ENCODE results near the gene KAZN. TPM values are rescaled to one million over a fixed set of nuclear protein-coding genes. Genes with fewer than 3 reads are reported as not detected.

The KAZN gene
- polyA plus RNA-seq, 1 donor (not counting 4 experiments of a cell fraction or from before 2014, with no cell fraction given), result 5.9 TPM

DNA sequence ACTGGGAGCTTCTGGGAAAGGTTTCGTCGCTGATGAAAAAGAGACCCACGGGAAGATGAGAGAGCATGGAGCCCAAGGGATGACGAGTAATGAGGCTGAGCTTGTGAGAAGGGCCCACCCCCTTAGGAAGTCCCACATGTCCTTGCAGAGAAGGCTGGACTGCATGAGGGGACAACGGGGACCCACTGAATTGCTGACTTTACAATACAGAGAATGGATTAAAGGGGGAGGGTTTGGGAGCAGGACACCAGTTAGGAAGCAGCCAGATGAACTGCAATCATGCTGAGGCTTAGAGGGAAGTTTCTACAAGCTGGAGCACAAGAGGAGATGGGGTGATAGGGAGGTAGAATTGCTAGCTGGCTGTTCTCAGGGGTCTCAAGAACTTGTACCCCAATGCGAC, 549.5 kb downstream of the KAZN start:
- TF ChIP-seq, protein P1, sequence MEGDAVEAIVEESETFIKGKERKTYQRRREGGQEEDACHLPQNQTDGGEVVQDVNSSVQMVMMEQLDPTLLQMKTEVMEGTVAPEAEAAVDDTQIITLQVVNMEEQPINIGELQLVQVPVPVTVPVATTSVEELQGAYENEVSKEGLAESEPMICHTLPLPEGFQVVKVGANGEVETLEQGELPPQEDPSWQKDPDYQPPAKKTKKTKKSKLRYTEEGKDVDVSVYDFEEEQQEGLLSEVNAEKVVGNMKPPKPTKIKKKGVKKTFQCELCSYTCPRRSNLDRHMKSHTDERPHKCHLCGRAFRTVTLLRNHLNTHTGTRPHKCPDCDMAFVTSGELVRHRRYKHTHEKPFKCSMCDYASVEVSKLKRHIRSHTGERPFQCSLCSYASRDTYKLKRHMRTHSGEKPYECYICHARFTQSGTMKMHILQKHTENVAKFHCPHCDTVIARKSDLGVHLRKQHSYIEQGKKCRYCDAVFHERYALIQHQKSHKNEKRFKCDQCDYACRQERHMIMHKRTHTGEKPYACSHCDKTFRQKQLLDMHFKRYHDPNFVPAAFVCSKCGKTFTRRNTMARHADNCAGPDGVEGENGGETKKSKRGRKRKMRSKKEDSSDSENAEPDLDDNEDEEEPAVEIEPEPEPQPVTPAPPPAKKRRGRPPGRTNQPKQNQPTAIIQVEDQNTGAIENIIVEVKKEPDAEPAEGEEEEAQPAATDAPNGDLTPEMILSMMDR (optimal IDR thresholded peaks at IDR 0.05 in 1 of 3, IDR thresholded peaks at IDR 0.05 in 1 of 3, conservative IDR thresholded peaks at IDR 0.05 in 1 of 3; ENCODE audit: extremely low read depth in 1 of 3, insufficient read depth in 2 of 3, low read length in 3 of 3), result no peak
- TF ChIP-seq EZH2 (IDR thresholded peaks at IDR 0.05; ENCODE audit: low read length), result no peak
- dilution Hi-C loops (cut with MboI; ENCODE audit: extremely low pct_ligation_motif_present, low sequenced_read_pairs), result no loop called here
- H3K27ac ChIP-seq (ENCODE audit: control insufficient read depth, insufficient read depth, low read length), result no peak overlapping the region
- H3K9ac ChIP-seq (ENCODE audit: control insufficient read depth, extremely low read depth, insufficient read depth, low read length), result no peak overlapping the region
- H3K4me3 ChIP-seq (ENCODE audit: control insufficient read depth in 2 of 3, extremely low read depth in 1 of 3, insufficient read depth in 2 of 3, low read depth in 1 of 3, low read length in 3 of 3), result no peak overlapping the region
- H3K79me2 ChIP-seq (ENCODE audit: control insufficient read depth, insufficient read depth, low read length), result no peaks in the 10 kb centered on the region
- H3K4me1 ChIP-seq (ENCODE audit: control insufficient read depth, extremely low read depth, insufficient read depth, low read length), result peaks cover 9% of the 10 kb centered on the region
- no peaks in the 10 kb centered on the region for H3K27me3 ChIP-seq (ENCODE audit: control insufficient read depth, extremely low read depth, insufficient read depth, low read length)
- H3K9me1 ChIP-seq (ENCODE audit: control insufficient read depth, extremely low read depth, insufficient read depth, low read length), result peaks cover 3% of the 10 kb centered on the region
- no peaks in the 10 kb centered on the region for H3K9me3 ChIP-seq (ENCODE audit: control insufficient read depth, low read depth, low read length)
- no peaks in the 10 kb centered on the region for H4K20me1 ChIP-seq (ENCODE audit: control insufficient read depth, extremely low read depth, insufficient read depth, low read length)
- no peak for FAIRE-seq
- no peak overlapping the region for H3K4me2 ChIP-seq (ENCODE audit: control insufficient read depth, extremely low read depth, insufficient read depth, low read depth, low read length)
- H2AFZ ChIP-seq (ENCODE audit: control insufficient read depth, low read length), result no peak overlapping the region
- H3K36me3 ChIP-seq (ENCODE audit: control insufficient read depth in 2 of 2, extremely low read depth in 1 of 2, insufficient read depth in 2 of 2, low read length in 2 of 2), result no peaks in the 10 kb centered on the region
- no peak for DNase-seq (ENCODE audit: low read depth, low spot score)

DNA sequence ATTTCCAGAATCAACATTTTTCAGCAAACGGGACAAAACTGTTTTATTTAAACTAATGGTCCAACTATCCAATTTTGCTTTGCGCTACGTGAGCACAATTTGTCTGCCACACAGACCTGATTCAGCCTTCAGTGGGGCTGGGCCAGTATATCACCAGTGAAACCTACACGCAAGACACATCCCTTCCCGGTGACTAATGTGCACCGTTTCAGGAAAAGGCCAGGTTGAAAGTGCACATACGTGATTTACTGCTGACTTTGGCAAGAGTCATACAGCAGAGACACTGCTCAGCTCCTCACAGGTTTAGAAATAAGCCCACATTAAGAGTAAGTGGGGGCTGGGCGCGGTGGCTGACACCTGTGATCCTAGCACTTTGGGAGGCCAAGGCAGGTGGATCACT, 550.0 kb downstream of the KAZN start:
- Histone ChIP-seq H3K4me1 (ENCODE audit: control insufficient read depth, extremely low read depth, insufficient read depth, low read length) (peaks cover 9% of the 10 kb centered on the region), H3K4me3 (ENCODE audit: control insufficient read depth in 2 of 3, extremely low read depth in 1 of 3, insufficient read depth in 2 of 3, low read depth in 1 of 3, low read length in 3 of 3) (no peak overlapping the region), H3K9me3 (ENCODE audit: control insufficient read depth, low read depth, low read length) (no peaks in the 10 kb centered on the region), H4K20me1 (ENCODE audit: control insufficient read depth, extremely low read depth, insufficient read depth, low read length) (no peaks in the 10 kb centered on the region), H3K27me3 (ENCODE audit: control insufficient read depth, extremely low read depth, insufficient read depth, low read length) (no peaks in the 10 kb centered on the region), H3K36me3 (ENCODE audit: control insufficient read depth in 2 of 2, extremely low read depth in 1 of 2, insufficient read depth in 2 of 2, low read length in 2 of 2) (no peaks in the 10 kb centered on the region), H2AFZ (ENCODE audit: control insufficient read depth, low read length) (no peak overlapping the region), H3K79me2 (ENCODE audit: control insufficient read depth, insufficient read depth, low read length) (no peaks in the 10 kb centered on the region), H3K9me1 (ENCODE audit: control insufficient read depth, extremely low read depth, insufficient read depth, low read length) (peaks cover 3% of the 10 kb centered on the region), H3K4me2 (ENCODE audit: control insufficient read depth, extremely low read depth, insufficient read depth, low read depth, low read length) (no peak overlapping the region), H3K27ac (ENCODE audit: control insufficient read depth, insufficient read depth, low read length) (no peak overlapping the region), H3K9ac (ENCODE audit: control insufficient read depth, extremely low read depth, insufficient read depth, low read length) (no peak overlapping the region)
- dilution Hi-C loops (cut with MboI; ENCODE audit: extremely low pct_ligation_motif_present, low sequenced_read_pairs), result no loop called here
- no peak for TF ChIP-seq EZH2 (IDR thresholded peaks at IDR 0.05; ENCODE audit: low read length)
- TF ChIP-seq, protein P1 (optimal IDR thresholded peaks at IDR 0.05 in 1 of 3, IDR thresholded peaks at IDR 0.05 in 1 of 3, conservative IDR thresholded peaks at IDR 0.05 in 1 of 3; ENCODE audit: extremely low read depth in 1 of 3, insufficient read depth in 2 of 3, low read length in 3 of 3), result no peak
- DNase-seq (ENCODE audit: low read depth, low spot score) (no peak), FAIRE-seq (peak; percentile 43)
